Suprapubic skin (tissue), 4 donors: ENCODE measurements around the gene TTBK2.

ENCODE experiments used
- CTCF ChIP-seq, 2 donors: fragments of 200-600 bp in 1 of 2; fragments of 450-650 bp in 1 of 2; sonication (generic) in 1 of 2; IDR thresholded peaks; one replicate each; pipeline ENCODE4 v1.5.1; 2016 to 2019; ENCODE audit warnings: antibody characterized with exemption in 2 of 2, mild to moderate bottlenecking in 1 of 2, moderate library complexity in 1 of 2
- EP300 ChIP-seq: sonication (generic); formaldehyde crosslinking; IDR thresholded peaks from one replicate; pipeline ENCODE4 v1.6.1; 2017; ENCODE audit warnings: antibody characterized with exemption
- POLR2A ChIP-seq, 2 donors: fragments of 450-650 bp; IDR thresholded peaks; one replicate each; pipeline ENCODE4 v1.6.1; 2017; ENCODE audit warnings: antibody characterized with exemption in 2 of 2, mild to moderate bottlenecking in 2 of 2, moderate library complexity in 2 of 2
- POLR2AphosphoS5 ChIP-seq, 3 donors: sonication (generic); formaldehyde crosslinking; IDR thresholded peaks; one replicate each; pipeline ENCODE4 v1.6.1; 2017; ENCODE audit warnings: antibody characterized with exemption in 3 of 3

GRCh38 chr15:42811433-42811832 lies 109.1 kb downstream of the TTBK2 start:
- TF ChIP-seq CTCF (IDR thresholded peaks at IDR 0.05) (no peak), POLR2AphosphoS5 (IDR thresholded peaks at IDR 0.05) (no peak), POLR2A (IDR thresholded peaks at IDR 0.05) (no peak), EP300 (no peak)
